PFSK-1 (cell line): Measurements from ENCODE around the gene GCLC.

Experiments
- FOXP2 ChIP-seq: optimal IDR thresholded peaks from 2 replicates; pipeline ENCODE3; 2011; ENCODE audit warnings: borderline replicate concordance, control low read depth, inconsistent platforms; ENCODE audit not compliant: insufficient read depth; ENCODE audit errors: extremely low read length, extremely low read depth
- POLR2AphosphoS5 ChIP-seq: IDR thresholded peaks from 2 replicates; pipeline ENCODE4 v1.6.1; 2012; ENCODE audit warnings: low read depth, mild to moderate bottlenecking, control low read depth, low read length, moderate library complexity
- SIN3A ChIP-seq: IDR thresholded peaks from 2 replicates; pipeline ENCODE4 v1.6.1; 2012; ENCODE audit warnings: mild to moderate bottlenecking, low read length, moderate library complexity, borderline replicate concordance; ENCODE audit not compliant: insufficient read depth
- TAF1 ChIP-seq: IDR thresholded peaks from 2 replicates; pipeline ENCODE4 v1.6.1; 2012; ENCODE audit warnings: low read length, control low read depth, borderline replicate concordance; ENCODE audit not compliant: insufficient read depth
- TF ChIP-seq, protein P1 (sequence below), 2 experiments: IDR thresholded peaks; 2 replicates each; pipeline versions ENCODE4 v1.6.1 to v1.8.0; 2011 to 2012; ENCODE audit warnings: low read depth in 2 of 2, low read length in 2 of 2, control low read depth in 1 of 2, inconsistent platforms in 1 of 2, mild to moderate bottlenecking in 1 of 2, moderate library complexity in 1 of 2; ENCODE audit not compliant: insufficient read depth in 1 of 2

GCLC gene

DNA sequence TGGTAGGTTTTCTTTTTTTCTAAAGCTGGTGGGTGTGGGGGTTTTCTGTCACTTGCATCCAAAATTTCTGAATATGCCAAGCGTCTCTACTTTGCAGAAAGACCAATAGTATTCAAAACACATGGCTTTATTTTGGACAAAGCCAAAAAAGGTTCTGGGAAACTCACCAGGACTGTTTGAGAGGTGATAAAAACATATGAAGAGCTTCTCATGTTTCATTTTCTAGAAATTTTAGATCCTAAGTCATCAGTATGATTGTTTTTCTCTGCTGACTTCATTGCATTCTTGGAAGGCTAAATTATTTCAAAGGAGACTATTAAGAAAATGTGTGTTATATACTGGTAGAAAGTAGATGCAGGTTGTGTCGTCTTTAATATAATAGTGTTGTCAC lies 51.3 kb downstream of the GCLC start:
- TF ChIP-seq TAF1, result no peak
- TF ChIP-seq, protein P1, sequence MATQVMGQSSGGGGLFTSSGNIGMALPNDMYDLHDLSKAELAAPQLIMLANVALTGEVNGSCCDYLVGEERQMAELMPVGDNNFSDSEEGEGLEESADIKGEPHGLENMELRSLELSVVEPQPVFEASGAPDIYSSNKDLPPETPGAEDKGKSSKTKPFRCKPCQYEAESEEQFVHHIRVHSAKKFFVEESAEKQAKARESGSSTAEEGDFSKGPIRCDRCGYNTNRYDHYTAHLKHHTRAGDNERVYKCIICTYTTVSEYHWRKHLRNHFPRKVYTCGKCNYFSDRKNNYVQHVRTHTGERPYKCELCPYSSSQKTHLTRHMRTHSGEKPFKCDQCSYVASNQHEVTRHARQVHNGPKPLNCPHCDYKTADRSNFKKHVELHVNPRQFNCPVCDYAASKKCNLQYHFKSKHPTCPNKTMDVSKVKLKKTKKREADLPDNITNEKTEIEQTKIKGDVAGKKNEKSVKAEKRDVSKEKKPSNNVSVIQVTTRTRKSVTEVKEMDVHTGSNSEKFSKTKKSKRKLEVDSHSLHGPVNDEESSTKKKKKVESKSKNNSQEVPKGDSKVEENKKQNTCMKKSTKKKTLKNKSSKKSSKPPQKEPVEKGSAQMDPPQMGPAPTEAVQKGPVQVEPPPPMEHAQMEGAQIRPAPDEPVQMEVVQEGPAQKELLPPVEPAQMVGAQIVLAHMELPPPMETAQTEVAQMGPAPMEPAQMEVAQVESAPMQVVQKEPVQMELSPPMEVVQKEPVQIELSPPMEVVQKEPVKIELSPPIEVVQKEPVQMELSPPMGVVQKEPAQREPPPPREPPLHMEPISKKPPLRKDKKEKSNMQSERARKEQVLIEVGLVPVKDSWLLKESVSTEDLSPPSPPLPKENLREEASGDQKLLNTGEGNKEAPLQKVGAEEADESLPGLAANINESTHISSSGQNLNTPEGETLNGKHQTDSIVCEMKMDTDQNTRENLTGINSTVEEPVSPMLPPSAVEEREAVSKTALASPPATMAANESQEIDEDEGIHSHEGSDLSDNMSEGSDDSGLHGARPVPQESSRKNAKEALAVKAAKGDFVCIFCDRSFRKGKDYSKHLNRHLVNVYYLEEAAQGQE (IDR thresholded peaks at IDR 0.05; ENCODE audit: insufficient read depth in 1 of 2, low read depth in 2 of 2, low read length in 2 of 2), result no peak
- TF ChIP-seq SIN3A, result no peak

DNA sequence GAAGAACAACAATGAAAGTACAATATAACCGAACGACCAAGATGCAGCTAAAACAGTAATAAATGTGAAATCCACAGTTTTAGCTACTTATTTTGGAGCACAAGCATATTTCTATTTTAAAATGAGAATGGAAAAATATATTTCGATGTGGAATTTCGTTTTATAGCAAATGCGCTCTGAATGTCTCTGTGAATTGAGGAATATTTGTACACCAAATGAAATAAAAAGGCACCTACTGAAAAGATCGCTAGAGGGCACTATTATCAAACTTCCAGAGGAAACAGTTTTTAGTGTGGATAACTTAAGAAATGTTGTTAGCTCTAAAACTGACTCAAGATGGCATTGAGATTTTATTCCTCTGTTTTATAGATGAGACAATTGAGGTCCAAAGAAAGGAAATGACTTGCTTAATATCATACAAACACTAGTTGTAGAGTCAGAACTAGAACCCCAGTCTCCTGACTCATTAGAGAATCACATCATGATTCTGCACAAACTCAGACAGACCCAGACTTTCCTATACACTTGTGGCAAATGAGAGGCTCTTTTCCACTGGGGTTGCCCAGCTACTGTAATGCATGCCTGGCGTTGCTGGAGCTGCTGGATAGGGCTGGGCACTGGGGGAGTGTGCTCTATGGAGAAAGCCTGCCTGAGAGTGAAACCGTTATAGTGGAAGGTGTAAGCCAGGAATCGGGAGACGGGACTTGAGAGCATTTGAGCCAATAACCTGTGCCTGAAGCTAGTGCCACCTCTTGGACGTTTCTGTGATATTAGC lies 51.9 kb downstream of the GCLC start:
- TF ChIP-seq TAF1 (no peak), SIN3A (no peak), POLR2AphosphoS5 (no peak), FOXP2 (no peak)
- TF ChIP-seq, protein P1 (IDR thresholded peaks at IDR 0.05; ENCODE audit: insufficient read depth in 1 of 2, low read depth in 2 of 2, low read length in 2 of 2), result no peak

DNA sequence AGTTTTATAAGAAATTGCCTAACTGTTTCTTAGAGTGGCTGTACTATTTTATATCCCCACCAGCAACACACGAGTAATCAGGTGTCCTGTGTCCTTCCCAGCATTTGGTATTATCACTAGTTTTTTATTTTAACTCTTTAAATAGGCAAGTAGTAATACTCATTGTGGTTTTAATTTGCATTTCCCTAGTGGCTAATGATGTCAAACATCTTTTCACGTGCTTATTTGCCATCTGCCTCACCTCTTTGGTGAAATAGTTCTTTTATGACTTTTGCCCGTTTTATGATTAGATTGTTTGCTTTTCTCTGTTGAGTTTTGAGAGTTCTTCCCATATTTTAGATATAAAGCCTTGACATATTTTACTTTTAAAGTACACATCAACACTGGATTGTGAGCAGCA lies 57.8 kb downstream of the GCLC start:
- TF ChIP-seq SIN3A (no peak), POLR2AphosphoS5 (no peak), FOXP2 (no peak), TAF1 (no peak)
- TF ChIP-seq, protein P1 (IDR thresholded peaks at IDR 0.05; ENCODE audit: insufficient read depth in 1 of 2, low read depth in 2 of 2, low read length in 2 of 2), result no peak

DNA sequence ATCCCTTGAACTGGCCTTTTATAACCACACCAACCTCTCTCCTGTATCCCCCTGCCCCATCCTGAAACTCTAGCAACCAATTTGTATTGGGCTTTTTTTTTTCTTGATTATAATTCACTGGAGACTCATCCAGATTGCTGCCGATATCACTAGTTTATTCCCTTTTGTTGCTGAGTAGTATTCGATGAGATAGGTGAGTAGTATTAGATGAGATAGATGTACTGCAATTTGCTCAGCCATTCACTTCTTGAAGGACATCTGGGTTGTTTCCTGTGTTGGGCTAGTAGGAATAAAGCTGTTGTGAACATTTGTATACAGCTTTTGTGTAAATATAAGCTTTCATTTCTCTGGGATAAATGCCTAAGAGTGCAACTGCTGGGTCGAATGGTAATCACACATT lies 58.2 kb downstream of the GCLC start:
- TF ChIP-seq POLR2AphosphoS5 (no peak), SIN3A (no peak), FOXP2 (no peak)
- TF ChIP-seq, protein P1 (IDR thresholded peaks at IDR 0.05; ENCODE audit: insufficient read depth in 1 of 2, low read depth in 2 of 2, low read length in 2 of 2), result no peak
